Neutrophil (primary cell): Measurements from ENCODE around the gene SLC15A3.

Experiments
- H3K27ac ChIP-seq: fragments of 200-600 bp; sonication (generic); 2 replicates; pipeline ENCODE4 v1.5.1; 2016; ENCODE audit warnings: mild to moderate bottlenecking, moderate library complexity
- H3K27me3 ChIP-seq: fragments of 200-600 bp; sonication (generic); 2 replicates; pipeline ENCODE4 v1.6.0; 2016; ENCODE audit warnings: mild to moderate bottlenecking
- H3K36me3 ChIP-seq: fragments of 200-600 bp; sonication (generic); 2 replicates; pipeline ENCODE4 v1.5.1; 2017
- H3K4me1 ChIP-seq, 2 experiments: fragments of 200-600 bp in 1 of 2; sonication (generic) in 1 of 2; 1 replicate in 1 of 2; 2 replicates in 1 of 2; pipeline versions ENCODE4 v1.5.1 to v1.6.1; 2013 to 2016; ENCODE audit warnings: low read depth in 1 of 2, low read length in 1 of 2, mild to moderate bottlenecking in 1 of 2, moderate library complexity in 1 of 2; ENCODE audit not compliant: control insufficient read depth in 1 of 2, insufficient read depth in 1 of 2
- H3K4me3 ChIP-seq, 2 experiments: fragments of 200-600 bp in 1 of 2; sonication (generic) in 1 of 2; 1 replicate in 1 of 2; 2 replicates in 1 of 2; pipeline ENCODE4 v1.5.1; 2013 to 2016; ENCODE audit warnings: low read depth in 1 of 2, low read length in 1 of 2, mild to moderate bottlenecking in 1 of 2, moderate library complexity in 1 of 2
- H3K9me3 ChIP-seq: fragments of 200-600 bp; sonication (generic); 2 replicates; pipeline ENCODE4 v1.5.1; 2016
- TF ChIP-seq, protein P1 (sequence below): fragments of 200-600 bp; sonication (generic); IDR thresholded peaks from 2 replicates; pipeline ENCODE4 v1.5.1; 2016; ENCODE audit warnings: antibody characterized with exemption

The SLC15A3 gene

GRCh38 chr11:60970369-60970774 is 18.4 kb upstream of the SLC15A3 start:
- Histone ChIP-seq H3K36me3 (no peaks in the 10 kb centered on the region), H3K27me3 (peaks cover 83% of the 10 kb centered on the region), H3K4me3 (no peak overlapping the region), H3K4me1 (peaks cover 0 to 6% of the 10 kb centered on the region in 2 experiments), H3K27ac (no peak overlapping the region), H3K9me3 (no peaks in the 10 kb centered on the region)
- TF ChIP-seq, protein P1, sequence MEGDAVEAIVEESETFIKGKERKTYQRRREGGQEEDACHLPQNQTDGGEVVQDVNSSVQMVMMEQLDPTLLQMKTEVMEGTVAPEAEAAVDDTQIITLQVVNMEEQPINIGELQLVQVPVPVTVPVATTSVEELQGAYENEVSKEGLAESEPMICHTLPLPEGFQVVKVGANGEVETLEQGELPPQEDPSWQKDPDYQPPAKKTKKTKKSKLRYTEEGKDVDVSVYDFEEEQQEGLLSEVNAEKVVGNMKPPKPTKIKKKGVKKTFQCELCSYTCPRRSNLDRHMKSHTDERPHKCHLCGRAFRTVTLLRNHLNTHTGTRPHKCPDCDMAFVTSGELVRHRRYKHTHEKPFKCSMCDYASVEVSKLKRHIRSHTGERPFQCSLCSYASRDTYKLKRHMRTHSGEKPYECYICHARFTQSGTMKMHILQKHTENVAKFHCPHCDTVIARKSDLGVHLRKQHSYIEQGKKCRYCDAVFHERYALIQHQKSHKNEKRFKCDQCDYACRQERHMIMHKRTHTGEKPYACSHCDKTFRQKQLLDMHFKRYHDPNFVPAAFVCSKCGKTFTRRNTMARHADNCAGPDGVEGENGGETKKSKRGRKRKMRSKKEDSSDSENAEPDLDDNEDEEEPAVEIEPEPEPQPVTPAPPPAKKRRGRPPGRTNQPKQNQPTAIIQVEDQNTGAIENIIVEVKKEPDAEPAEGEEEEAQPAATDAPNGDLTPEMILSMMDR = peak; percentile 91

DNA sequence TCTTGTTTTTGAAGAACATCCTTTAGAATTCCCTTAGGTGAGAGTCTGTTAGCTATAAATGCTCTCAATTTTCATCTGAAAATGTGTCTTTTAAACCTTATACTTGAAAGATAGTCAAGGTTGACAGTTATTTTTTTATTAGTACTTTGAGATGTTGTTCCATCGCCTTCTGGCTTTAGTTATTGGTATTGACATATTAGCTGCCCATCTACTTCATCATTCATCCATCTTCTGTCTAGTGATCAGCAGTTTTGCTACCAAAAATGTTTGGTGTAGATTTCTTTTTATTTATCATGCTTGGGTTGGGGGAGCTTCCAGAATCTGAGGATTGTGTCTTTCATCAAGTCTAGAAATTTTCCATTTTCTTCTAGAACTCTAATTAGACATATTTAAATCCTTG is 16.2 kb upstream of the SLC15A3 start:
- H3K36me3 ChIP-seq = no peaks in the 10 kb centered on the region
- H3K9me3 ChIP-seq = no peaks in the 10 kb centered on the region
- H3K27me3 ChIP-seq = peaks cover 95% of the 10 kb centered on the region
- H3K4me3 ChIP-seq = no peak overlapping the region
- peaks cover 0 to 6% of the 10 kb centered on the region in 2 experiments for H3K4me1 ChIP-seq
- TF ChIP-seq, protein P1 = no peak
- H3K27ac ChIP-seq = no peak overlapping the region

- peaks cover 95% of the 10 kb centered on the region for H3K27me3 ChIP-seq
- no peak overlapping the region for H3K4me3 ChIP-seq
- no peaks in the 10 kb centered on the region for H3K9me3 ChIP-seq
- TF ChIP-seq, protein P1 = no peak
- H3K27ac ChIP-seq = no peak overlapping the region
- H3K4me1 ChIP-seq = peaks cover 0 to 6% of the 10 kb centered on the region in 2 experiments
- H3K36me3 ChIP-seq = no peaks in the 10 kb centered on the region
These were observed 14.9 kb upstream of the SLC15A3 start for GRCh38 chr11:60966890-60967289.

DNA sequence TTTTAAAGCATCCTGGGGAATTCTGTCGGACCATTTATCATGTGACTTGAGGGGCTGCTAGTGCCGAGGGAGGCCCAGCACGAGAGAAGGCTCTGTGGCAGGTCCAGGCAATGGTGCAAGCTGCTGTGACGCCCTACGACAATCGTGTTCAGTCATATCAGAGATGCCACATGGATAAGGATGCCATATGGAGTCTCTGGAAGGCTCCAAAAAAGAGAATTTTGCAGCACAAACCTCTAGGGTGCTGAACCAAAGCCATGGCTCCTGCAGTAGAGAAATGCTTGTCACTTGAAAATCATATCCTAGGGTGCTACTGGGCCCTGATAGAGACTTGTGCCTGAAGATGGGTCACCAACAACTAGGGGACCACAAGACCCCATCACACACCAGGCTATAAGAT is 12.8 kb upstream of the SLC15A3 start:
- H3K36me3 ChIP-seq = no peaks in the 10 kb centered on the region
- H3K9me3 ChIP-seq = no peaks in the 10 kb centered on the region
- peaks cover 95% of the 10 kb centered on the region for H3K27me3 ChIP-seq
- H3K4me3 ChIP-seq = no peak overlapping the region
- TF ChIP-seq, protein P1 = no peak
- H3K27ac ChIP-seq = no peak overlapping the region
- no peaks in the 10 kb centered on the region for H3K4me1 ChIP-seq

- Histone ChIP-seq H3K27me3 (peaks cover 92% of the 10 kb centered on the region), H3K9me3 (no peaks in the 10 kb centered on the region), H3K4me1 (peaks cover 9 to 10% of the 10 kb centered on the region in 2 experiments), H3K4me3 (no peak overlapping the region), H3K36me3 (no peaks in the 10 kb centered on the region), H3K27ac (no peak overlapping the region)
- TF ChIP-seq, protein P1 = no peak
These were observed 8.4 kb upstream of the SLC15A3 start for GRCh38 chr11:60960405-60960804.

- Histone ChIP-seq H3K9me3 (no peaks in the 10 kb centered on the region), H3K4me3 (no peak overlapping the region), H3K36me3 (no peaks in the 10 kb centered on the region), H3K27me3 (peaks cover 84% of the 10 kb centered on the region), H3K4me1 (peaks cover 19 to 20% of the 10 kb centered on the region in 2 experiments), H3K27ac (no peak overlapping the region)
- TF ChIP-seq, protein P1 = no peak
These were observed 7.5 kb upstream of the SLC15A3 start for GRCh38 chr11:60959431-60959830.
